ENCODE measurements around the gene CDCA3. TPM values are rescaled to one million over a fixed set of nuclear protein-coding genes. Genes with fewer than 3 reads are reported as not detected.

CDCA3 gene
- total RNA-seq, 1 donor from 2014 or later, result 2.9 TPM

GRCh38 chr12:6816598-6816997 is 34.5 kb downstream of the CDCA3 start:
- intact Hi-C loops (cut with DNase I), result no loop called here
- Histone ChIP-seq H3K36me3 (peaks cover 19% of the 10 kb centered on the region), H3K4me3 (no peak overlapping the region), H3K27ac (no peak overlapping the region), H3K4me1 (no peaks in the 10 kb centered on the region), H3K27me3 (ENCODE audit: low read depth) (no peaks in the 10 kb centered on the region), H3K9me3 (no peaks in the 10 kb centered on the region)
- DNase-seq (no peak), ATAC-seq (no peak)
- no peak for TF ChIP-seq CTCF (IDR thresholded peaks at IDR 0.05)

- Histone ChIP-seq H3K36me3 (peaks cover 19% of the 10 kb centered on the region), H3K4me1 (no peaks in the 10 kb centered on the region), H3K9me3 (no peaks in the 10 kb centered on the region), H3K27me3 (ENCODE audit: low read depth) (no peaks in the 10 kb centered on the region), H3K27ac (no peak overlapping the region), H3K4me3 (no peak overlapping the region)
- DNase-seq (no peak), ATAC-seq (no peak)
- TF ChIP-seq CTCF (IDR thresholded peaks at IDR 0.05), result no peak
- intact Hi-C loops (cut with DNase I), result no loop called here
Observed at GRCh38 chr12:6813363-6813762, 37.7 kb downstream of the CDCA3 start.

GRCh38 chr12:6810758-6811157 is 40.3 kb downstream of the CDCA3 start:
- DNase-seq (no peak), ATAC-seq (no peak)
- Histone ChIP-seq H3K9me3 (no peaks in the 10 kb centered on the region), H3K4me3 (no peak overlapping the region), H3K4me1 (no peaks in the 10 kb centered on the region), H3K27me3 (ENCODE audit: low read depth) (no peaks in the 10 kb centered on the region), H3K36me3 (peaks cover 7% of the 10 kb centered on the region), H3K27ac (no peak overlapping the region)
- no peak for TF ChIP-seq CTCF (IDR thresholded peaks at IDR 0.05)
- intact Hi-C loops (cut with DNase I), result no loop called here

- Histone ChIP-seq H3K4me1 (no peaks in the 10 kb centered on the region), H3K9me3 (no peaks in the 10 kb centered on the region), H3K27me3 (ENCODE audit: low read depth) (no peaks in the 10 kb centered on the region), H3K4me3 (no peak overlapping the region), H3K36me3 (peaks cover 6% of the 10 kb centered on the region), H3K27ac (no peak overlapping the region)
- no peak for TF ChIP-seq CTCF (IDR thresholded peaks at IDR 0.05)
- intact Hi-C loops (cut with DNase I), result no loop called here
- ATAC-seq (no peak), DNase-seq (no peak)
Observed at GRCh38 chr12:6809056-6809455, 42.0 kb downstream of the CDCA3 start.

GRCh38 chr12:6807170-6807569 is 43.9 kb downstream of the CDCA3 start:
- TF ChIP-seq CTCF (IDR thresholded peaks at IDR 0.05), result no peak
- intact Hi-C loops (cut with DNase I), result no loop called here
- no peaks in the 10 kb centered on the region for H3K9me3 ChIP-seq
- H3K4me1 ChIP-seq, result no peaks in the 10 kb centered on the region
- no peak overlapping the region for H3K4me3 ChIP-seq
- no peak overlapping the region for H3K27ac ChIP-seq
- ATAC-seq (no peak), DNase-seq (no peak)
- H3K27me3 ChIP-seq (ENCODE audit: low read depth), result no peaks in the 10 kb centered on the region
- H3K36me3 ChIP-seq, result peaks cover 17% of the 10 kb centered on the region

GRCh38 chr12:6799147-6799546 is 51.9 kb downstream of the CDCA3 start:
- no peaks in the 10 kb centered on the region for H3K9me3 ChIP-seq
- ATAC-seq (no peak), DNase-seq (no peak)
- no peaks in the 10 kb centered on the region for H3K4me1 ChIP-seq
- H3K27ac ChIP-seq, result no peak overlapping the region
- H3K27me3 ChIP-seq (ENCODE audit: low read depth), result no peaks in the 10 kb centered on the region
- no peak for TF ChIP-seq CTCF (IDR thresholded peaks at IDR 0.05)
- intact Hi-C loops (cut with DNase I), result no loop called here
- H3K4me3 ChIP-seq, result no peak overlapping the region
- peaks cover 48% of the 10 kb centered on the region for H3K36me3 ChIP-seq

All from lower lobe of right lung (tissue), 2 donors.